ENCODE measurements around the gene CD247.

GRCh38 chr1:167501515-167502191 is 16.7 kb downstream of the CD247 start:
- TF ChIP-seq CTCF (IDR thresholded peaks at IDR 0.05) (no peak), POLR2A (IDR thresholded peaks at IDR 0.05) (no peak)

Measured in thyroid gland (tissue), 4 donors.